ENCODE measurements around the gene SIDT1.

DNA sequence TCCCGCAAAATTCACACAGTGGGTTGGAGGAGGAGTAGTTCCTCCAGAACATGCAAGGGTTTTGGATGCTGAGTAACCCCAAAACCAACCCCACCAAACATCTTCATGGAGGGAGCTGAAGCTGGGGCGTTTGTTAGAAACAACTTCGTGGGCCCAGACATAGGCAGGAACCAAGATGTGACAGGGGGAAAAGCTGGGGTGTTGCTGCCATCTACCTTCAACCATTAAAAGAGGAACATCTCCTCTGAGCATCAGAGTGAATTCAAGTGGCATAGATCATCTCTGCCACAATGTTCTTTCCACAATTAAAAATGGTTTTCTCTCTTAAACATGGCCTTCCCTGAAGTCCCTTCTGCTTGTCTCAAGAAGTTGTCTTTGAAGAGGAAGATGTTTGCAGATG, 20.5 kb downstream of the SIDT1 start:
- TF ChIP-seq CTCF (IDR thresholded peaks at IDR 0.05; ENCODE audit: insufficient read depth, low read length, poor library complexity, severe bottlenecking) (no peak), EZH2phosphoT487 (conservative IDR thresholded peaks at IDR 0.05; ENCODE audit: low read length) (no peak)

Measured in SU-DHL-6 (cell line).